SU-DHL-6 (cell line): ENCODE results near the gene PITPNC1.

Experiments used
- H2AFZ ChIP-seq: fragments of 200-600 bp; sonication (generic); 2 replicates; pipeline ENCODE4 v1.6.1; 2014; ENCODE audit warnings: low read depth, mild to moderate bottlenecking, moderate library complexity, mixed read lengths, antibody characterized with exemption, low read length; ENCODE audit not compliant: severe bottlenecking
- H3F3A ChIP-seq: fragments of 200-600 bp; shearing (Covaris generic); 2 replicates; pipeline ENCODE4 v1.6.0; 2016; ENCODE audit warnings: antibody characterized with exemption, mild to moderate bottlenecking; ENCODE audit not compliant: insufficient read depth
- H3K27ac ChIP-seq: fragments of 200-600 bp; sonication (generic); 2 replicates; pipeline ENCODE4 v1.5.1; 2016; ENCODE audit warnings: low read depth, mild to moderate bottlenecking, low read length, moderate library complexity, mixed read lengths
- H3K27me3 ChIP-seq: fragments of 200-600 bp; sonication (generic), shearing (Covaris generic); 2 replicates; pipeline ENCODE4 v1.6.0; 2014; ENCODE audit warnings: mild to moderate bottlenecking, low read length
- H3K36me3 ChIP-seq: fragments of 200-600 bp; sonication (generic); 2 replicates; pipeline ENCODE4 v1.6.1; 2014; ENCODE audit warnings: mild to moderate bottlenecking, low read length, mixed read lengths
- H3K4me2 ChIP-seq: fragments of 300-600, 200-600 bp; shearing (Covaris generic), sonication (generic); 2 replicates; pipeline ENCODE4 v1.6.0; 2014; ENCODE audit warnings: low read length, low read depth, mild to moderate bottlenecking; ENCODE audit not compliant: poor library complexity, severe bottlenecking
- H3K4me3 ChIP-seq: fragments of 200-600 bp; sonication (generic); 2 replicates; pipeline ENCODE4 v1.5.1; 2014; ENCODE audit warnings: antibody characterized with exemption, low read length, mild to moderate bottlenecking, mixed read lengths; ENCODE audit not compliant: insufficient read depth, poor library complexity, severe bottlenecking
- H3K79me2 ChIP-seq: fragments of 200-600 bp; sonication (generic); 2 replicates; pipeline ENCODE4 v1.6.1; 2014; ENCODE audit warnings: mild to moderate bottlenecking, low read length, moderate library complexity; ENCODE audit not compliant: insufficient read depth
- H3K9ac ChIP-seq: fragments of 200-600 bp; sonication (generic); 2 replicates; pipeline ENCODE4 v1.7.0; 2014; ENCODE audit warnings: mild to moderate bottlenecking, low read length
- H3K9me2 ChIP-seq: fragments of 200-600 bp; sonication (generic); replicated peaks from 2 replicates; pipeline ENCODE4 v1.6.1; 2014; ENCODE audit warnings: low read length; ENCODE audit not compliant: insufficient read depth
- H3K9me3 ChIP-seq: fragments of 200-600 bp; sonication (generic); 2 replicates; pipeline ENCODE4 v1.6.1; 2014; ENCODE audit warnings: low read length, mixed read lengths; ENCODE audit not compliant: insufficient read depth
- H4K20me1 ChIP-seq: fragments of 200-600 bp; sonication (generic); 2 replicates; pipeline ENCODE4 v1.6.1; 2014; ENCODE audit warnings: low read depth, mild to moderate bottlenecking, antibody characterized with exemption, low read length, moderate library complexity, mixed read lengths
- EZH2phosphoT487 ChIP-seq: fragments of 200-600 bp; sonication (generic), shearing (Covaris generic); conservative IDR thresholded peaks from 2 replicates; pipeline ENCODE4 v1.6.1; 2018; ENCODE audit warnings: mild to moderate bottlenecking, antibody characterized with exemption, low read length, moderate library complexity, mixed read lengths
- TF ChIP-seq, protein P1 (sequence below): fragments of 200-600 bp; sonication (generic); IDR thresholded peaks from one replicate; pipeline ENCODE4 v1.5.1; 2017; ENCODE audit warnings: antibody characterized with exemption, mild to moderate bottlenecking, low read length, moderate library complexity; ENCODE audit not compliant: insufficient read depth, poor library complexity, severe bottlenecking

The PITPNC1 gene

DNA sequence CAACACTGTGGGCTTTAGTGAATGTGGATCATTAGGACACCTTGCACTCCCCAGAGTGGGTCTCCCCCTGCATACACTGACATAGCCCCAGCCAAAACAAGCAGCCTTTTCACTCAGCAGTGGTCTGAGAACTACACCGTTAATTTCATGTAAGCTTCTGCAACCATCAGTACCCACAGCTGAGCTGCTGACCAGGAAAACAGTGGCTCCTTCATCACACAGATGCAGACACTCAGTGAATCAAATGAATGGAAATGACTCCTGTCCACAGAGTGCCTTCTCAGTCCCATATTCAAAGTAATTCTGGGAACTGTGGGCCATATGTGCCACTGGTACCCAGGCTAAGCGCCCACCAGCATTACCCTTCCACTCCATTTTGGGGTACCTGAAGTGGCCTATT, 301.3 kb downstream of the PITPNC1 start:
- Histone ChIP-seq H3K9ac (no peak overlapping the region), H3K4me2 (no peak overlapping the region)
- TF ChIP-seq, protein P1, sequence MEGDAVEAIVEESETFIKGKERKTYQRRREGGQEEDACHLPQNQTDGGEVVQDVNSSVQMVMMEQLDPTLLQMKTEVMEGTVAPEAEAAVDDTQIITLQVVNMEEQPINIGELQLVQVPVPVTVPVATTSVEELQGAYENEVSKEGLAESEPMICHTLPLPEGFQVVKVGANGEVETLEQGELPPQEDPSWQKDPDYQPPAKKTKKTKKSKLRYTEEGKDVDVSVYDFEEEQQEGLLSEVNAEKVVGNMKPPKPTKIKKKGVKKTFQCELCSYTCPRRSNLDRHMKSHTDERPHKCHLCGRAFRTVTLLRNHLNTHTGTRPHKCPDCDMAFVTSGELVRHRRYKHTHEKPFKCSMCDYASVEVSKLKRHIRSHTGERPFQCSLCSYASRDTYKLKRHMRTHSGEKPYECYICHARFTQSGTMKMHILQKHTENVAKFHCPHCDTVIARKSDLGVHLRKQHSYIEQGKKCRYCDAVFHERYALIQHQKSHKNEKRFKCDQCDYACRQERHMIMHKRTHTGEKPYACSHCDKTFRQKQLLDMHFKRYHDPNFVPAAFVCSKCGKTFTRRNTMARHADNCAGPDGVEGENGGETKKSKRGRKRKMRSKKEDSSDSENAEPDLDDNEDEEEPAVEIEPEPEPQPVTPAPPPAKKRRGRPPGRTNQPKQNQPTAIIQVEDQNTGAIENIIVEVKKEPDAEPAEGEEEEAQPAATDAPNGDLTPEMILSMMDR: no peak
- no peak for TF ChIP-seq EZH2phosphoT487

DNA sequence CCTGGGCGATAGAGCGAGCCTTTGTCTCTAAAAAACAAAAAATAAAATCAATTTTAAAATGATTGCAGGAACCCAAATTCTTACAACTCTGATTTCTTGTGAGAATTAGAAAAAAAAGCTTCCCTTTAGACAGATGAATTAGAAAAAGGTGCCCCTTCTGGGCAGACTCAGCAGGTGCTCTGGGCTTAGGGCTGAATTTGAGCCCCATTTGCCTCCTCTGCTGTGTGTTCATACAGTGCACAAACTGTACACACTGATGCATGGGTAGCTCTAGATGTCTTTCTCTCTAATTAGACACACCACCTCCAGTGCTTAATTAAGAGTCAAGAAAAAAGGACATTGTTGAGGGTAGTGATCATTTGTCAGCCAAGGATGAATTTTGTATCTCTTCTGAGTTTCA, 302.1 kb downstream of the PITPNC1 start:
- Histone ChIP-seq H3K4me2 (no peak overlapping the region), H3K27me3 (no peaks in the 10 kb centered on the region), H3F3A (no peaks in the 10 kb centered on the region), H3K27ac (no peak overlapping the region), H3K9me3 (no peaks in the 10 kb centered on the region), H3K4me3 (no peak overlapping the region), H3K9ac (no peak overlapping the region), H3K79me2 (no peaks in the 10 kb centered on the region), H3K9me2 (no peaks in the 10 kb centered on the region), H4K20me1 (no peaks in the 10 kb centered on the region), H2AFZ (no peak overlapping the region), H3K36me3 (no peaks in the 10 kb centered on the region)
- TF ChIP-seq EZH2phosphoT487: no peak
- TF ChIP-seq, protein P1: no peak

More for the DNA sequence above, 301.3 kb downstream of the PITPNC1 start:
- Histone ChIP-seq H3K27me3 (no peaks in the 10 kb centered on the region), H2AFZ (no peak overlapping the region), H3K27ac (no peak overlapping the region), H3F3A (no peaks in the 10 kb centered on the region), H3K9me3 (no peaks in the 10 kb centered on the region), H3K9me2 (no peaks in the 10 kb centered on the region), H3K79me2 (no peaks in the 10 kb centered on the region), H4K20me1 (no peaks in the 10 kb centered on the region), H3K4me3 (no peak overlapping the region), H3K36me3 (no peaks in the 10 kb centered on the region)

DNA sequence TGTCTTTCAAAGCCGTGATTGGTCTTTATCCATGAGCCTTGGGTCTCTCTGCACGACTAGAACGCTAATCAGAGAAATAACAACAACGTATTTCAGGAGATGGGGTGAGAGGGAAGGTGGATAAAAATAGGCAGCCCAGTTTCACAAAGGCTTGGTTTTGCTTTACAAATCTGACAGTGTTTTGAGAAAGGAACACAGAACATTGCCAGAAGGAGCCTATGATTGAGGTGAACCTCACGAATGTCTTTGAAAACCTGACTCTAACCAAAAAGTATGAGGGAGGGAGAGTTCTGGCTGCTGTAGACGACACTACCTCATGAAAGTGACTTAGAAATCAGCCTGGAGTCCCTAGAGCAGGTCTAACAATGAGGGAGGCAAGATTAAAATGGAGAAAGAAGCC, 302.6 kb downstream of the PITPNC1 start:
- H3F3A ChIP-seq: no peaks in the 10 kb centered on the region
- H3K36me3 ChIP-seq: no peaks in the 10 kb centered on the region
- H3K27me3 ChIP-seq: no peaks in the 10 kb centered on the region
- H3K27ac ChIP-seq: no peak overlapping the region
- H3K9me3 ChIP-seq: no peaks in the 10 kb centered on the region
- no peaks in the 10 kb centered on the region for H4K20me1 ChIP-seq
- no peak overlapping the region for H3K9ac ChIP-seq
- H2AFZ ChIP-seq: no peak overlapping the region
- H3K79me2 ChIP-seq: no peaks in the 10 kb centered on the region
- H3K9me2 ChIP-seq: no peaks in the 10 kb centered on the region
- TF ChIP-seq, protein P1: no peak
- TF ChIP-seq EZH2phosphoT487: no peak
- no peak overlapping the region for H3K4me3 ChIP-seq
- H3K4me2 ChIP-seq: no peak overlapping the region
